Thymus (tissue), 11 donors: ENCODE data around the gene PODXL2. TPM values are rescaled to one million over a fixed set of nuclear protein-coding genes. Genes with fewer than 3 reads are reported as not detected.
A peak's percentile ranks its signal among the peaks of the same experiment; 100 is the strongest.

Experiments used
- DNase-seq, 9 donors: peaks; one replicate each; pipeline ENCODE4 v3.0.0-alpha.2; 2013; ENCODE audit warnings: low spot score in 9 of 9, low read depth in 6 of 9, missing footprints in 1 of 9
- H3K27ac ChIP-seq, 2 donors: one replicate each; pipeline ENCODE4 v1.5.1; 2013; ENCODE audit warnings: control low read depth in 1 of 2, low read depth in 1 of 2, low read length in 1 of 2, mild to moderate bottlenecking in 1 of 2, moderate library complexity in 1 of 2
- H3K27me3 ChIP-seq, 2 donors: one replicate each; pipeline ENCODE4 v1.5.1; 2013; ENCODE audit warnings: low read length in 1 of 2; ENCODE audit not compliant: control insufficient read depth in 2 of 2, insufficient read depth in 1 of 2
- H3K36me3 ChIP-seq, 2 donors: one replicate each; pipeline ENCODE4 v1.5.1; 2013; ENCODE audit warnings: low read length in 1 of 2, mild to moderate bottlenecking in 1 of 2, moderate library complexity in 1 of 2; ENCODE audit not compliant: control insufficient read depth in 2 of 2, insufficient read depth in 2 of 2
- H3K4me1 ChIP-seq, 2 donors: one replicate each; pipeline ENCODE4 v1.5.1; 2013; ENCODE audit warnings: low read length in 2 of 2; ENCODE audit not compliant: control insufficient read depth in 2 of 2, insufficient read depth in 2 of 2
- H3K4me3 ChIP-seq, 2 donors: one replicate each; pipeline ENCODE4 v1.5.1; 2013; ENCODE audit warnings: low read length in 2 of 2, control low read depth in 1 of 2, mild to moderate bottlenecking in 1 of 2
- H3K9me3 ChIP-seq, 2 donors: one replicate each; pipeline ENCODE4 v1.5.1; 2013; ENCODE audit warnings: low read length in 1 of 2, mild to moderate bottlenecking in 1 of 2; ENCODE audit not compliant: control insufficient read depth in 2 of 2, insufficient read depth in 1 of 2
- WGBS: extraction: QIAGEN DNeasy Blood & Tissue Kit; methylation state at CpG from one replicate; pipeline ENCODE4 v1.1.7; 2013; 5-methylcytosine and 5-hydroxymethylcytosine counted together
- polyA plus RNA-seq: library from polyadenylated mRNA; stranded (reverse); fragments of 200-250 nt; gene quantifications from one replicate; pipeline ENCODE4 v1.2.3, GENCODE V29; 2013
- total RNA-seq: library from RNA; stranded (reverse); fragments of 120-200 nt; gene quantifications from one replicate; pipeline ENCODE4 v1.2.4, GENCODE V29; 2013
- donor health status: healthy.

PODXL2 gene
- total and polyA plus RNA-seq, 2 donors = 2.2 to 4.3 TPM

DNA sequence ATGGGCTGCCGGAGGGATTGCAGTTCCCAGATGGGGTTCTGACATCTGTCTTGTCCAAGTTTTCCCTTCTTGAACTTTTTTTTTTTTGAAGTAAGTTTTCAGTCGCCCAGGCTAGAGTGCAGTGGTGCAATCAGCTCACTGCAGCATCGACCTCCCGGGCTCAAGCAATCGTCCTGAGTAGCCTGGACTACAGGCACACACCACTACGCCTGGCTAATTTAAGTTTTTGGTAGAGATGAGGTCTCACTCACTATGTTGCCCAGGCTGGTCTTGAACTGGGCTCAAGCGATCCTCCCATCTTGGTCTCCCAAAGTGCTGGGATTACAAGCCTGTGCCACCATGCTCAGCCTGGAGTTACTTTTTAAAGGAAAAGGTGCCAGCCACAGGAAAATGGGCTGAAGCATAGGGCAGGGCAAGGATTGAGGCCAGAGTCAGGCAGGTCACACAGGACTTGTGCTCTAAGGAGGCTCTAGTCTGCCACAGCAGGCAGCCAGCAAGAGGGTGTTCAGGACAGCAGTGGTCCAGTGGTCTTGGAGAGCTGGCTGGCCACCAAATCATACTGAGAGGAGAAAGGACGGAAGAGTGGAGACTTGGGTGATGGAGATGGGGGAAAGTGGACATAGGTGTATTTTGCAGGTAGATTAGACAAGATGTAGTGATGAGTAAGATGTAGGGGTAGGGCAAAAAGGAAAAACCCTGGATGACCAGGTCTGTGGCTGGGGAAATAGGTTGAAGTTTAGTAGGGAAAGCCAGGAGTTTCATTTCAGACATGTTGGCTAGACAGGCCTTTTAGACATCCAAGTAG is 6.0 kb upstream of the PODXL2 start:
- Histone ChIP-seq H3K36me3 (peaks cover 41 to 47% of the 10 kb centered on the region in 2 donors), H3K27ac (no peak overlapping the region), H3K27me3 (peaks cover under 1 to 2% of the 10 kb centered on the region in 2 donors), H3K4me1 (no peaks in the 10 kb centered on the region), H3K4me3 (no peak overlapping the region), H3K9me3 (no peaks in the 10 kb centered on the region)
- DNase-seq = no peak
- 98% methylated on average over 8 of the region's 8 CpGs for WGBS

DNA sequence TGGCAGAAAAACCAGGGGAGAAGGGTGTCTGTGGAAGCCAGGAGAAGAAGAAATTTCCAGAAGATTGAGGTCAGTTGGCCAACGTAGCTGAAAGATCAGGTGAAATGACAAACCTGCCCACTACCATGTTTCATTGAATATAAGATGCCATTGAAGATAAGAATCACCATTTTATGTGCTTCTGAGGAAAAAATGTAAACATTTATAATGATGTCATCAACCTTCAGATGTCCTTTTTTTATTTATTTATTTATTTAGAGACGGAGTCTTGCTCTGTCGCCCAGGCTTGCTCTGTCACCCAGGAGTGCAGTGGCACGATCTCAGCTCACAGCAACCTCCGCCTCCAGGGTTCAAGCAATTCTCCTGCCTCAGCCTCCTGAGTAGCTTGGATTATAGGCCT is 4.9 kb upstream of the PODXL2 start:
- Histone ChIP-seq H3K27ac (no peak overlapping the region), H3K36me3 (peaks cover 30 to 36% of the 10 kb centered on the region in 2 donors), H3K4me1 (no peaks in the 10 kb centered on the region), H3K27me3 (peaks cover 9 to 12% of the 10 kb centered on the region in 2 donors), H3K4me3 (no peak overlapping the region), H3K9me3 (no peaks in the 10 kb centered on the region)
- DNase-seq = no peak
- WGBS = 94% methylated on average over 5 of the region's 5 CpGs

DNA sequence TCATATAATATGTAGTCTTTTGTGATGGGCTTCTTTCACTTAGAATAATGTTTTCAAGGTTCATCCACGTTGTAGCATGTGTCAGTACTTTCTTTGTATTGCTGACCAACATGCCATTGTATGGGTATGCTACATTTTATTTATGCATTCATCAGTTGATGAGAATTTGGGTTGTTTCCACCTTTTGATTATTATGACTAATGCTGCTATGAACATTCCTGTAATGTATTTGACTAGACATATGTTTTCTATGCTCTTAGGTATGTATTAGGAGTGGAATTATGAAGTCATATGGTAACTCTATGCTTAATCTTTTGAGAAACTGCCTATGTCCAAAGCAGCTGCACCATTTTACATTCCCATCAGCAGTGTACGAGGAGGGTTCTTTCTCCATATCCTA is 3.2 kb upstream of the PODXL2 start:
- Histone ChIP-seq H3K4me1 (peaks cover 0 to 12% of the 10 kb centered on the region in 2 donors), H3K27ac (no peak overlapping the region), H3K9me3 (peaks cover 0 to 5% of the 10 kb centered on the region in 2 donors), H3K27me3 (peaks cover 17 to 23% of the 10 kb centered on the region in 2 donors), H3K4me3 (no peak overlapping the region), H3K36me3 (peaks cover 19 to 21% of the 10 kb centered on the region in 2 donors)
- DNase-seq = no peak
- WGBS = 69% methylated on average over 2 of the region's 2 CpGs

DNA sequence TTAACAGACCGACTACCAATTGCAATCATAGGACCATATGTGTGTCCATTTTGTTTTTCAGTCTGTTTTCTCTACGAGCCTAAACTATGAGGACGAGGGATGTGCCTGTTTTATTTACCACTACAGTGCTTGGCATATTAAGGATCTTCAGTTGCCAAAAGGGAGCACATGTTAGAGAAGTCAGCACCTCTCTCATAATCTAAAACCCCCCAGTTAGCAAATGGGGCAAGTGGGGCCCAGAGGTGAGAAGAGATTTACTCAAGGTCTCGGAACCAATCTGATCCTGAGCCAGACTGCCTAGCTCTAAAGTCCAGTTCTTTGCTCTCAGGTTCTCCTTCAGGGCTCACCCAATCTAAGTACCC is 578 bp upstream of the PODXL2 start:
- Histone ChIP-seq H3K4me1 (peaks cover 0 to 16% of the 10 kb centered on the region in 2 donors), H3K36me3 (peaks cover 0 to 2% of the 10 kb centered on the region in 2 donors), H3K9me3 (peaks cover 0 to 5% of the 10 kb centered on the region in 2 donors), H3K27me3 (peaks cover 17 to 27% of the 10 kb centered on the region in 2 donors), H3K4me3 (no peak overlapping the region), H3K27ac (no peak overlapping the region)
- WGBS = 96% methylated on average over 4 of the region's 4 CpGs
- DNase-seq = no peak

DNA sequence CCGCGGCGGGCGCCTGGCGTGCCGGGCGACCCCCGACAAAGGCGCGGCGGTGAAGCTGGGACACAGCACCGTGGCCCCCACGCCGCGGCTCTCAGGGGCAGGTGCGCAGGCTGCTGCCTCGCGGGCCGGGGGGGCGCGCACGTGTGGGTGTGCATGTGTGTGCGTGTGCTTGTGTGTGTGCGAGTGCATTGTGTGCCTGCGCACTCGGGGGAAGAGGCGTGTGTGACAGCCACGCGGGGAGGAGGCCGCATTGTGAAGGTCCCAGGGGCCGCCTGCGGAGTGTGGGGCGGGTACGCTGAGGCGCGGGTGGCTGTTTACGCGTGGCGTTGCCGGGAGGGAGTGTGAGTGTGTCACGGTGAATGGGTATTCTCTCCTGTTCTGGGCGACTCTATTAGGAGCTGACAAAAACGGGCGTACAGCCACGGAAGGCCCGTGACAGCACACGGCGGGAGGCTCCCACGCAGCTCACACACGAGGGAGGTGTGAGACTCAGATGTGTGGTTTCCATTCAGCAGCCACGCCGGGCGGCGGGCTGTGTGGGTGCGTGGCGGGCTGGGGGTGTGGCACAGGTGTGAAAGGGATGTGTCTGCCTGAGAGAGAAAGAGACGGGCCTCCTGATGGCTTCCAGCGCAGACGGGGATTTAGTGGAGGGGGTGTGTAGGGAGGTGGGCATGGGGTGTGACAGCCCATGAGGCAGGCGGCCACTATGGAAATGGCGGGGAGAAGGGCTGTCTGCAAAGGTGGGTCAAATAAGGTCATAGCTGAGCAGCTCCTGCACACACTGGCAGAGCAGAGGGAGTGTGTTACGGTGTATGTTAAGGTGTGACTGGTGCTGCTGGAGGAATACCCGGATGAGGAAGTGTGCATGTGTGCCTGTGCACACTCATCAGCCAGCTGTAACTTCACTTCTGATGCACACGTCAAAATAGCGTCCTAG is 750 bp downstream of the PODXL2 start:
- Histone ChIP-seq H3K4me3 (peak overlapping the region; percentile 17 to 60), H3K4me1 (peaks cover 0 to 16% of the 10 kb centered on the region in 2 donors), H3K36me3 (no peaks in the 10 kb centered on the region), H3K9me3 (peaks cover 0 to 5% of the 10 kb centered on the region in 2 donors), H3K27ac (no peak overlapping the region), H3K27me3 (peaks cover 17 to 27% of the 10 kb centered on the region in 2 donors)
- DNase-seq = peak in 2 of 9 donors; percentile 25 to 50
- WGBS = 27% methylated on average over 65 of the region's 65 CpGs

DNA sequence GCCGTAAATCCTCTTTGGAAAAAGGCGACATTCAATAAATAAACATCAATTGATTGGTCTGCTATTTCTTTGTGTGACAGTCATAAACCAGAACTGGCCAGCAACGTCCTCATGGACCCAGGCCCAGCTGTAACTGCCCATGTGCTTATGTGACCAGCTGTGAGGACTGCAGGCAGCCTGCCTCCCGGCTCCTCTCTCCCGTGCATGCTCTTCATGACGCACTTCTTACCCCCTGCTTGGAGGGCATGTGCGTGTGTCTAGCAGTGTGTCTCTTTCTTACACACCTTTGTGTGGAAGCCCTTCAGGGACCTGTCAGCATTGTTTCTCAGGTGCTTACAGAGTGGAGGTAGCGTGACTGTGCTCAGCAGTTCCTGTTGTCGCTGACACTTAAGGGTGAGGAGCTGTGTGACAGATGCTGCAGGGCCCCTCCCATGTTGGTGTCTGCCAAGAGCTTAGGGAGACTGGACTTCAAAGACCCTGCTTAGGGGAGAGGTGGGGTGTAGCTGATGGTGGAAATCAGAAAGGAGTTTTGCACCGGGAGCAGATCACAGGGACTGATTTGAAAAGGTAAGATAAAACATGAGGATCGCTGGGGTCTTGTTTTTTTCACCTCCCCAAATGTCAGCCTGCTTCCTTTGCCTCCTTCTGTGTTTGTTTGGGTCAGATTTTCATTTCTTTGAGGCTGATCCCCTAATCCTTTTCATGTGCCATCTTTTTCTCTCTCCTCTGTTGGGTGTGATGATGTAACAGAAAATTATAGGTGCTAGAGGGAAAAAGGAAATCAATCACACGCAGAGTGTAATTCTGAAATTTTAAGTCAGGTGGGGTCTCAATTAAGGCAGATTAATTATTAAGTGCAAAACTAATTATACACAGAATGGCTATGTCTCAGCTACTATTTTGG is 2.1 kb downstream of the PODXL2 start:
- H3K9me3 ChIP-seq = peaks cover 0 to 5% of the 10 kb centered on the region in 2 donors
- DNase-seq = peak in 1 of 9 donors; percentile 28
- peaks cover 0 to 16% of the 10 kb centered on the region in 2 donors for H3K4me1 ChIP-seq
- peaks cover 17 to 27% of the 10 kb centered on the region in 2 donors for H3K27me3 ChIP-seq
- H3K27ac ChIP-seq = no peak overlapping the region
- no peak overlapping the region for H3K4me3 ChIP-seq
- 95% methylated on average over 12 of the region's 12 CpGs for WGBS
- no peaks in the 10 kb centered on the region for H3K36me3 ChIP-seq

DNA sequence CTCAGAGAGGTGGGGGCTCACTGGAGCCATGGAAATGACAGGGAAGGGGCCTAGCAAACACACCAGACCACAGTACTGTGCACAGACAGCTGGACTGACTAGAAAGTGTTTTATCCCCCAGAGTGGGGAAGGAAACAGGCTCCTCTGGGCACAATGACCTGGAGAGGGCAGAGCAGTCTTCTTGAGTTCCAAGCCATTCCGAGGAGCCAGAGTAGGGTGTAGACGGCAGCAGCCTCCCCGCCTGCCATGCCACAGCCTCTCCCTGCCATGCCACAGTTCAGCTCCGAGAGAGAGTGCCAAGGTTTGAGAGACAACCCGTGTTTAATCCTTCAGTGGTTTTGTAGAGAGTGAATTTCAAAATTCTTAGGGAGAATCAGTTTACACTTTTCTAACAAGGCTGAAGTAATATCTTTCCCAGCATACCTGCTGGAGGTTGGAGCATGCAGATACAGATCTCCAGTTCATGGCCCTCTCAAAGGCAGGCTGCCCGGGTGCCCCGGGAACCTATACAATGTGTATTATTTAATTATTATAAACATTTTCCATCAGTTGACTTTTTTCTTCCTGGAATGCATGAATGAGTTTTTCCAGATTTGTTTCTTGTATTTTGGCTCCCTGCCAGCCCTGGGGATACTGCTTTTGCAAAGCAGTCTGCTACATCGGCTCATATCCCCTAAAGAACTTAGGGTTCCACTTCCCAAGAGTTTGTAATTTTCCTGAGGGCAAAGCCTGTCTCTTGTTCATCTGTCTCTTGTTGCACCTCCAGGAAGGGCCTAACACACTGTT is 3.2 kb downstream of the PODXL2 start:
- no peaks in the 10 kb centered on the region for H3K36me3 ChIP-seq
- DNase-seq = no peak
- no peak overlapping the region for H3K4me3 ChIP-seq
- peaks cover 0 to 5% of the 10 kb centered on the region in 2 donors for H3K9me3 ChIP-seq
- no peak overlapping the region for H3K27ac ChIP-seq
- H3K4me1 ChIP-seq = peaks cover 0 to 19% of the 10 kb centered on the region in 2 donors
- peaks cover 17 to 27% of the 10 kb centered on the region in 2 donors for H3K27me3 ChIP-seq
- 93% methylated on average over 8 of the region's 8 CpGs for WGBS

DNA sequence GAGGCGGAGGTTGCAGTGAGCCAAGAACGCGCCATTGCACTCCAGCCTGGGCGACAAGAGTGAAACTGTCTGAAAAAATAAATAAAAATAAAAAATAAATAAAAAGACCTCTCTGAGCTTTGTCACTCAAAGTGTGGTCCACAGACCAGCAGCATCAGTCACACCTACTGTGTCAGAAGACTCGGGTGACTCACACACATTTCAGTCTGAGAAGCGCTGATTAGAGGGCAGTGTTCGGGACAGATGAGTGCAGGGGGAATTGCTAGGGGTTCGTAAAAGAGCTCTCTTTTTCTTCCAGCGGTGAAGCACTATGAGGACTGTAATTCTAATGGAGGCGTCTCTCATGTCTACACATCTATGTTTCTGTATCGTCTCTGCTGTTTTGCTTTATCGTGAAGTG is 5.7 kb downstream of the PODXL2 start:
- H3K27me3 ChIP-seq = peaks cover 2 to 14% of the 10 kb centered on the region in 2 donors
- H3K9me3 ChIP-seq = peaks cover 0 to 3% of the 10 kb centered on the region in 2 donors
- WGBS = over 99% methylated on average over 12 of the region's 12 CpGs
- no peak overlapping the region for H3K27ac ChIP-seq
- H3K4me3 ChIP-seq = no peak overlapping the region
- no peak for DNase-seq
- peaks cover 0 to 24% of the 10 kb centered on the region in 2 donors for H3K4me1 ChIP-seq
- H3K36me3 ChIP-seq = no peaks in the 10 kb centered on the region
